Vagina (tissue), 2 donors: Measurements from ENCODE around the gene LACTBL1.

Experiments used
- POLR2A ChIP-seq, 2 donors: fragments of 450-650 bp; IDR thresholded peaks; one replicate each; pipeline ENCODE4 v1.6.1; 2017; ENCODE audit warnings: antibody characterized with exemption in 2 of 2, mild to moderate bottlenecking in 2 of 2, moderate library complexity in 2 of 2
- POLR2AphosphoS5 ChIP-seq, 2 donors: sonication (generic); formaldehyde crosslinking; IDR thresholded peaks; one replicate each; pipeline ENCODE4 v1.9.0; 2017; ENCODE audit warnings: antibody characterized with exemption in 2 of 2, mild to moderate bottlenecking in 2 of 2, low read depth in 1 of 2; ENCODE audit not compliant: insufficient read depth in 1 of 2

DNA sequence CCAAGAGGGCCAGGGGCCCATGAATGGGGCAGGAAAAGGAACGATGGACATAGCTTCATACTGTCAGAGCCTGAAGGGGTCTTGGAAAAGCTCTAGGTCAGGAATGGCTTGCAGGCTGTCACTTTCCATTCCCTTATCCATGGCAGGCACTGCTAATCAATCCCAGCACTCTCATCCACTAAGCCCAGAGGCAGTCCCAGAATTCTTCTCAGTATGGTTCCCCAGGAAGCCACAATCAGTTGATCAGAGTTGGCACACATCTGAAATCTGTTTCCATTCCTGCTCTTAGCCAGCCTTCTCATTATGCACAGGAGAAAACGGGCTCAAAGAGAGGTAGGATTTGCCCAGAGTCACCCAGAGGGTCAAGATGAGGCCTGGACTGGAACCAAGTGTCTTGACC is 65.7 kb downstream of the LACTBL1 start:
- TF ChIP-seq POLR2AphosphoS5 (IDR thresholded peaks at IDR 0.05; ENCODE audit: insufficient read depth in 1 of 2, low read depth in 1 of 2) (no peak), POLR2A (IDR thresholded peaks at IDR 0.05) (no peak)
